Choroid plexus epithelial cell (primary cell): ENCODE measurements around the gene CMIP.

Source experiments
- DNase-seq: peaks from one replicate; pipeline ENCODE4 v3.0.0-alpha.2; 2010; ENCODE audit warnings: low read depth
- H3K4me3 ChIP-seq: 2 replicates; pipeline ENCODE4 v1.5.1; 2011; ENCODE audit warnings: low read depth, mild to moderate bottlenecking, control low read depth, low read length, moderate library complexity
- TF ChIP-seq, protein P1 (sequence below): conservative IDR thresholded peaks from 2 replicates; pipeline ENCODE4 v1.5.1; 2011; ENCODE audit warnings: low read depth, mild to moderate bottlenecking, control low read depth, inconsistent platforms, low read length, moderate library complexity

The CMIP gene

DNA sequence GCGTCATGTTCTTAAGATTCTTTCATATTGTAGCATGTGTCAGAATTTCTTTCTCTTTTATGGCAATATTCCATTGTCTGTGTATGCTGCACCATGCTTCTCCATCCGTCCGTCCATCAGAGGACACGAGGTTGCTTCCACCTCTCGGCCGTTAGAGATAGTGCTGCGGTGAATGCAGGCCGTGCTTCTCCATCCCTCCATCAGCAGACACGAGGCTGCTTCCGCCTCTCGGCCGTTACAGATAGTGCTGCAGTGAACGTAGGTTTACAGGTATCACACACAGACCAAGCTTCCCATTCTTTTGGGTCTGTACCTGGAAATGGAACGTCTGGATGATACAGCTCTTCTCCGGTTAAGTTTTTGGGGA lies 113.5 kb downstream of the CMIP start:
- no peak for DNase-seq

DNA sequence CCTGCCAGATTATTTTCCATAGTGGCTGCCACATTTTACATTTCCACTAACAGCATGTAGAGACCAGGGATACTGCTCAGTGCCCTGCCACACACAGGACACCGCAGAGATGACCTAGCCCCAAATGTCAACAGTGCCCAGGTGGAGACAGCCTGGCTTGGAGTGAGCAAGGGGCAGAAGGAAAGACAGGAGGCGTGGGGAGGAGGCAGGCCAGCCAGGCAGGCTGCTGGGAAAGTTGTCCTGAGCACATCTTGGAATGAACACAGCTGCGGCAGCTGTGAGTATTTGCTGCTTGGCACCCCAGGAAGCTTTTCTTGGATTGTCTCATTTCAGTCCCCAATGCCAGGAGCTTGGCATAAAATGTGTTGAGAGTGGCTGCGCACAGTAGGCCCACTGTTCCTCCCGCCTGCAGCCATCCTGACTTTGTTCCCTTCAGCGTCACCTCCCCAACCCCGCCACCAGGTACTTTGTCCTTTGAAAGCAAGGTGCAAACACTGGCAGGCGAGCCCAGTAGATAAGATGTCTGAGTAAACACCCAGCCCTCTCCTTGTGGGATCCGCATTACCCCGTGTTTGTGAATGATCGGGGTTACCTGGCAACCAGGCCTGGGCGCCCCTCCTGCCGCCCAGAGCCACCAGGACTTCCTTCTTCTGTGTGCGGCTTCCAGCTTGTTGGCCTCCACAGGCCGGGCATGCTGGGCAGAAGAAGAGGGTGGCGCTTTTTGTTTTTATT lies 114.0 kb downstream of the CMIP start:
- H3K4me3 ChIP-seq = no peak overlapping the region
- DNase-seq = no peak
- TF ChIP-seq, protein P1, sequence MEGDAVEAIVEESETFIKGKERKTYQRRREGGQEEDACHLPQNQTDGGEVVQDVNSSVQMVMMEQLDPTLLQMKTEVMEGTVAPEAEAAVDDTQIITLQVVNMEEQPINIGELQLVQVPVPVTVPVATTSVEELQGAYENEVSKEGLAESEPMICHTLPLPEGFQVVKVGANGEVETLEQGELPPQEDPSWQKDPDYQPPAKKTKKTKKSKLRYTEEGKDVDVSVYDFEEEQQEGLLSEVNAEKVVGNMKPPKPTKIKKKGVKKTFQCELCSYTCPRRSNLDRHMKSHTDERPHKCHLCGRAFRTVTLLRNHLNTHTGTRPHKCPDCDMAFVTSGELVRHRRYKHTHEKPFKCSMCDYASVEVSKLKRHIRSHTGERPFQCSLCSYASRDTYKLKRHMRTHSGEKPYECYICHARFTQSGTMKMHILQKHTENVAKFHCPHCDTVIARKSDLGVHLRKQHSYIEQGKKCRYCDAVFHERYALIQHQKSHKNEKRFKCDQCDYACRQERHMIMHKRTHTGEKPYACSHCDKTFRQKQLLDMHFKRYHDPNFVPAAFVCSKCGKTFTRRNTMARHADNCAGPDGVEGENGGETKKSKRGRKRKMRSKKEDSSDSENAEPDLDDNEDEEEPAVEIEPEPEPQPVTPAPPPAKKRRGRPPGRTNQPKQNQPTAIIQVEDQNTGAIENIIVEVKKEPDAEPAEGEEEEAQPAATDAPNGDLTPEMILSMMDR = no peak

More for the DNA sequence above, 113.5 kb downstream of the CMIP start:
- no peak overlapping the region for H3K4me3 ChIP-seq
- TF ChIP-seq, protein P1 = no peak

- peak; percentile 41 for DNase-seq
- no peak overlapping the region for H3K4me3 ChIP-seq
- TF ChIP-seq, protein P1 = no peak
Observed at GRCh38 chr16:81560979-81561657, 116.5 kb downstream of the CMIP start.

GRCh38 chr16:81562174-81562849 lies 117.7 kb downstream of the CMIP start:
- no peak for DNase-seq
- TF ChIP-seq, protein P1 = no peak
- H3K4me3 ChIP-seq = no peak overlapping the region

GRCh38 chr16:81562926-81563325 lies 118.3 kb downstream of the CMIP start:
- TF ChIP-seq, protein P1 = no peak

GRCh38 chr16:81564421-81564911 lies 119.9 kb downstream of the CMIP start:
- no peak for DNase-seq
- no peak overlapping the region for H3K4me3 ChIP-seq
- TF ChIP-seq, protein P1 = no peak

More at GRCh38 chr16:81562926-81563325, 118.3 kb downstream of the CMIP start:
- no peak for DNase-seq
- H3K4me3 ChIP-seq = no peak overlapping the region
